Endometrium (tissue), 2 donors: Measurements from ENCODE around the gene MED12L.
"Not testable (repeated sequence)": the region's sequence is repeated elsewhere in the genome, so short reads cannot be mapped to it uniquely, and the experiment has no call there.

Experiments
- FAIRE-seq: peaks from 2 replicates; lab custom pipeline; 2012; peaks lifted over from hg19 to GRCh38; lab: Jason Lieb, UNC
- donor health status: control.
- donor health status: control.

Gene MED12L

DNA sequence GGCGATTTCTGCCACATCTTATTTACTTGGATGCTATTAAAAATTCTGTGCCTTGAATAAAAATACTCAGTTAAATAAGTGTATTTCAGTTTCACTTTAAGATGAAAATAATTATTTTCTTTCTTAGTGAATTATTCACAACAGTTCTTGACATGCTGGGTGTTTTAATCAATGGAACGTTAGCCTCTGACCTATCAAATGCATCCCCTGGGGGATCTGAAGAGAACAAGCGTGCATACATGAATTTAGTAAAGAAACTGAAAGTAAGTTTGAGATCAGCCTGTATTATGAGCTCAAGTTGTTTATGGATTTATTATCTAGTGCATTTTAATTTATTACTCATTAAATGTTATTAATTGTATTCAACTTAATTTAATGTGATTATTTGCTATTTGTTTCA, 298.5 kb downstream of the MED12L start:
- peak; percentile 4 for FAIRE-seq

- no peak for FAIRE-seq
Observed at GRCh38 chr3:151384741-151385174, 299.3 kb downstream of the MED12L start, which contains the start of gene P2RY12. P2RY12 (minus strand) TSS chr3:151384753; CDS start chr3:151338845, 45,908 bp downstream.

DNA sequence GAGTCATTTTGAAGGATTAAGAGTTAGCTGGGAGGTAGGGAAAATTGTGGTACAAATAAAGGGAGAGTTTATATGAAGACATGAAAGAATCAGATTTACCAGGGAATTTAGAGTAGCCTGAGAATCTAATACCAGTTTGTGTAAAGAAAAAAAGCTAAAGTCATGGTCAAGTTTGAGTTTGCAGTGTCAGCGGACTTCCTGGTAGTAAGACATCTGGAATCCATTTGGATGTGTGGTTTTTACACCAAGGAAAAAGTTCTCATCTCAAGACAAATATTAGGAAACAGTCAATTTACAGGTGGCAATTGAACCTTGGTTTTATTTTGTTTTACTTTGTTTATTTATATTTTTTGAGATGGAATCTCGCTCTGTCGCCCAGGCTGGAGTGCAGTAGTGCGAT, 300.6 kb downstream of the MED12L start:
- peak; percentile 86 for FAIRE-seq

- no peak for FAIRE-seq
Observed at GRCh38 chr3:151387432-151387831, 302.0 kb downstream of the MED12L start.

GRCh38 chr3:151387842-151388241, 302.4 kb downstream of the MED12L start:
- FAIRE-seq = no peak

- no peak for FAIRE-seq
Observed at GRCh38 chr3:151391720-151392119, 306.3 kb downstream of the MED12L start.

GRCh38 chr3:151392191-151392590, 306.7 kb downstream of the MED12L start:
- not testable (repeated sequence) for FAIRE-seq

DNA sequence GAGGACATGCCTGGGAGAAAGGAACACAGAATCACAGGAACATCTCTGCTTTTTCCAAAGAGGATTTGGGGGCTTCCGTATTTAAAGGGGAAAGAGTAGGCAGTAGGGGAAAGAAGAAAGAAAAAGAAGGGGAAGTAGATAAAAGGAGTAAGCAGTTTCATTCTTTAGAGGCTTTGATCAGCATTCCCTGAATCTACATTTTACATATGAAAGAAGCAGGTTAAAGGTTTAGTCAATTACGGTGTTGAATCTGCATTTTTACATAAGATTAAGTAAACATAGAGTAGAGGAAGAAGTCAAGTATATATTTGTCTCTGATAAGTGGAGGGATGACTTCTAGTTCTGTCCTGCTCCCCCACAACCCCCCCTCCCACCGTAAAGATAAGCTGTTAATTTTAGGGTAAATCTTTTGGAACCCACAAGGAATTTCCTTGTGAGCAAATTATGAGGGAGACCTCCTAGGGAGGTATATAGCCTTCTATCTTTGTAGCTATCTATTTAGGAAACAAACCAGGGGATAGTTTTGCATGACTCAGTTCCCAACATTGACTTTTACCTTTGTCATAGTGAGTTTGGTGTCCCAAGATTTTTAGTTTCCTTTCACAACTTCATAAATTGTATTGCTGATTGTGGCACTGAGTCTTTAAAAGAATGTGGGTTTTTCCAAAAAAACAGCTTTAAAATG, 307.8 kb downstream of the MED12L start:
- FAIRE-seq = no peak

- FAIRE-seq = no peak
Observed at GRCh38 chr3:151393941-151394340, 308.5 kb downstream of the MED12L start.

DNA sequence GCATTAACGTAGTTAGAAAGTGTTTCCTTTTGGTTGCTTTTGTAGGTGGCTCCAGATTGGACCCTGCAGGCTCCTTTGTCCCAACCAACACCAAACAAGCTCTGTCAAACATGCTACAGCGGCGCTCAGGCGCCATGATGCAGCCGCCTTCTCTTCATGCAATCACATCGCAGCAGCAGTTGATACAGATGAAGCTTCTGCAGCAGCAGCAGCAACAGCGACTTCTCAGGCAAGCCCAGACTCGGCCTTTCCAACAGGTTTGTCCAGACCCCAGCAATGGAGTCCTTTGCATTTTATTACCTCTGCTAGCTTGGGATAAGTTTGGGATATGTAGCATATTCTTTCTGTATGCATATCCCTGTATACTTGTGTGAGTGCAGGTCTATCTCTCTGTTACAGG, 309.1 kb downstream of the MED12L start:
- no peak for FAIRE-seq

DNA sequence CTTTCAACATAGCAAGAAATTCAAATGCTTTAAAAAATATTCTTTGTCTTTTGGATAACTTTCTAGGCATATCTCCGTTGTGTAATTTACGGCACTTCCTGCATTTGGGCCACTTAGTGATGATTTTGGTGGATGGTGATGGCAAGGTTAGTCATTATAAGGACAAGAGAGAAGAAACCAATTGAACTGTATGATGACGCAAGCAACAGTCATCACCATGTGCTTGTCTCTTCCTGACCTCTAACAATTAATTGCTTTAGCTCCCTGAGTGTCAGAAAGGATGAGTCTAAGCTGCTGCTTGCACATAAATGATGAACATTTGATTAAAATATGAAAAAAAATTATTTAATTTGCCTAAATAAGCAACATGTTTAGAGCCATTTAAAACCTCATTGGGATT, 310.3 kb downstream of the MED12L start:
- no peak for FAIRE-seq

GRCh38 chr3:151398895-151399294, 313.4 kb downstream of the MED12L start:
- FAIRE-seq = no peak

DNA sequence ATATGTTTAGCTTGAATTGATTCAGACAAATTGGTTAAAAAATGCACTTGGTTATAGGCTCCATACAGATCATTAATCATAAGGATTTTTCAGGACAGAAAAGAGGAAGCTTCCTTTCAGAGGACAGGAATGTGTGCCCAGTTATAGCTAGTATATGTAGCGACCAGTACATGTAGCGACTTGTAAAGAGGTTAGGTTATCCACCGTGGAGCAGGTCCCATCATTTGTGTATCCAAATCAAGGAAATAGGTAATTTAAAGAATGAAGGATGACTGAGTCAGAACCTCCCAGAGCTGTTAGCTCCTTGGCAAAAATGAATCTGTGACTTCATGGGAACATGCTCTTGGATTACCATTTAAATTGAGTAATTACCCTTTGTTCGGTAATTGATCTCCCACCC, 314.9 kb downstream of the MED12L start:
- FAIRE-seq = no peak

DNA sequence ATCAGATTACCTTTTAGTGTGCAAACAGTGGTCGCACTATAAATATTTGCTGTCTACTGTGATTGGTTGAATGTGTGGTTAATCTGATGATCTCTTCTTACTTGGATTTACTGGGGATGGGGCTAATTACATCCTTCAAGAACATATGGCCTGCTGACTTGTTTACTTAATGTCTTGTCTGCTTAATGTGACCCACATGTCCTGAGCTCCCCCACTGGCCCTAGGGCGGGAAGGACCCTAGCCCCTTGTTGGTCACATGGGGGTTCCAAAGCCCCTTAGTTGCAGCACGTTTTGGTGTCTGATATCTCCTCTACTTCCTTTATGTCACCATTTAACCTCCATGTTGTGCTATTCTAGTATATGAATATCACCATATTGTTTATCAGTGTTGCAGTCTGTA, 316.9 kb downstream of the MED12L start:
- FAIRE-seq = no peak

- FAIRE-seq = no peak
Observed at GRCh38 chr3:151403246-151403645, 317.8 kb downstream of the MED12L start.

DNA sequence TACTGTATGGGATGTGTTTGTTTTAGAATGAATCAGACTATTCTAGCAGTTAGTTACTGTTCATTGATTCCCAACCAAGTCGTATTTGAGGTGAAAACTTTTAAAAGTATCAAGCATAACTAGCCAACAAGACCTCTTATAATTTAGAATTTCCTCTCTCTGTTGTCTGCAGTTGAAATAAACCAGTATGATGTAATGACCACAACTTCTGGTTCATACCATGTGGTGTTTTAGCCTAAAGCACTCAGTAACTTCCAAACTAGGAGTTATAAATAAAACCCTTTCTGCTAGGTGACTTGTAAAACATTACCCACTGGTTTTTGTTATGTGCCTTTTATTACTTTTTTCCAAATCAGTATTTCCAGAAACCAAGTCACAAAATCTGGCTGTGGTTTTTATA, 318.9 kb downstream of the MED12L start:
- FAIRE-seq = peak; percentile 64

- no peak for FAIRE-seq
Observed at GRCh38 chr3:151407928-151408327, 322.5 kb downstream of the MED12L start.

DNA sequence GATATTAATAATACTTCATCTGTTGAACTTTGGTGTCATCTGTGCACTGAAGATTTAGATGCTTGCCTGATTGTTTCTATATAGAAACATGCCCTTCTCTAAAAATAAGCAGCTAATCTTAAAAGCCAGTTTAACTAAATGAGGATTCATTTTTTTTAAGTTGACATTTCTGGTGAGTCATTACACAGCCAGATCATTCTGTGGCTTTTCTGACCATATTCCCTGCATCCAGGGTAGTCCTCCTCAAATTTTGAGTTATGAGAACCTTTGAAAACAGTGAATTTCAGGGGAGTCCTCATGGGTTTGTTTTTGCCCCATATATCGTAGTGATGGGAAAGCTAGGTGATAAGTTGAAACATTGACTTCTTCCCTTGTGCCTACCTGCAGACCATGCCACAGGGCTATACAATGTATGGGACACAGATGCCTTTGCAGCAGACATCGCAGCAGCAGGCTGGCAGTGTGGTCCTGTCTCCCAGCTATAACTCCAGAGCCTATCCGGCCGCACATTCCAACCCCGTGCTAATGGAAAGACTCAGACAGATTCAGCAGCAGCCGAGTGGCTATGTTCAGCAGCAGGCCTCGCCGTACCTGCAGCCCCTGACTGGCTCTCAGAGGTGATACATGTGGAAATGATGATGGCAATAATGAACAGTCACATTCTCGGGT, 325.6 kb downstream of the MED12L start:
- FAIRE-seq = no peak

DNA sequence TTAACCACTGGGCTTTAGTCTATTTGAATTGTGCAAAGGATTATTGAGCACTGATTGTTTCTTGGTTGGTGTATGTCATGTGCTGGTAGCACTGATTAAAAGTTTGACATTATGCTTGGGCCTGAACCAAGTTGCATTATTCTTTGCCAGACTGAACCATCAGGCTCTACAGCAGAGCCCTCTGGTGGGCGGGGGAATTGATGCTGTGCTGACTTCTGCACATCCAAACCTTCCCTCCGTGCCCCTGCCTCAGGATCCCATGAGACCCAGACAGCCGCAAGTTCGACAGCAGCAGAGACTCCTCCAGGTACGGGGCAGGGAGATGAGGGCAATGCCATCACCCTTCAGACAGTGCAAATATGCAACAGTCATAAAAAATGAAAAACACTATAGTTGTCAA, 327.5 kb downstream of the MED12L start:
- FAIRE-seq = no peak

DNA sequence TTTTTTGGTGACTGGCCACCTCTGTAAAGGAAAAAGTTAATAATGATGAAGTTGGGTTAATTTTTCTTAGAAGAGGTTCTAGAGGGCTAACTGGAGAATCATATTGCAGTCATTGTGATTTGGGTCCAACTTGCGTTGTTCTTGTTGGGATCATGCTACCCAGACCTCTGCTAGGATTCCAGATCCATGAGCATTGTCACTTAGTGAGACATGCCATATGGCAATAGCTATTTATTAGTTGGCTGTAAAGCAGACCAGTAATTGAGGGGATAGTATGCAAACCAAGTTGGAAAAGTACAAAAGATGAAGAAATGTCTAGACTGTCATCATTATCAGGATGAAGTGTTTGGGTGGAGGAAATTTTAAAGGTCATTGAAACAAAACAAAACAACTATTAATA, 329.8 kb downstream of the MED12L start:
- no peak for FAIRE-seq

DNA sequence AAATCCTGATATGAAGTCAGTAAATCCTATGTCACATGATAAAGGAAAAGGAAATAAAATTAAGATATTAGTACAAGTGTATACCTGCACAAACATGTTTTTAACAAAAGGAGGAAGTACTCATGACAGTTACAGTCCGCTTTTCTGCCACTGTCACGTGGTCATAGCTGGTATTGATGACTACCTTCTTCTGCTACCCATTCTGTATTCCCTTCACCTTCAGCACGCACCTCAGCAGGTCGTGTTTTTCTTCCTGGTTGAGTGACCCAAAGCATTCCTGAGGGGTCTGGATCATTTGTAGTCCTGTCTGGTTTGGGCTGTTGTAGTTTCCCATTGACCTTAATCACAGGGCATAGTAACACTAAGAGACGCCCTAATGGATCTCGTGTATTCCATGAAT, 334.3 kb downstream of the MED12L start:
- no peak for FAIRE-seq

- no peak for FAIRE-seq
Observed at GRCh38 chr3:151421938-151422337, 336.5 kb downstream of the MED12L start.

- no peak for FAIRE-seq
Observed at GRCh38 chr3:151423091-151423490, 337.6 kb downstream of the MED12L start.
